IMR-90 (cell line): ENCODE data around the gene PTPRN2. TPM values are rescaled to one million over a fixed set of nuclear protein-coding genes. Genes with fewer than 3 reads are reported as not detected.

ENCODE experiments used
- ATAC-seq: fragments of 200-7000 bp; cut with Tn5 transposase; 2 replicates; pipeline ENCODE4 v1.9.1; 2020; ENCODE audit warnings: low read depth, mild to moderate bottlenecking, moderate library complexity
- BruUV-seq: library from RNA; stranded (reverse); fragments of 400-500 nt; replicated peaks from 2 replicates; lab custom pipeline; 2021; lab: Mats Ljungman, UMichigan
- CTCF ChIA-PET: fragments of 300-600 bp; formaldehyde crosslinking; extraction: SDS; loops from one replicate; lab custom pipeline; 2021; ENCODE audit warnings: antibody characterized with exemption; lab: Yijun Ruan, JAX
- POLR2A ChIA-PET: fragments of 300-600 bp; sonication (Branson Sonifier 250); formaldehyde crosslinking; loops from one replicate; lab custom pipeline; 2022; ENCODE audit warnings: antibody characterized with exemption; ENCODE audit not compliant: unreplicated experiment; lab: Charles Lee
- DNase-seq: peaks from one replicate; pipeline ENCODE4 v3.0.0; 2013
- H2AFZ ChIP-seq: replicated peaks from 2 replicates; pipeline ENCODE3; 2013; ENCODE audit warnings: low read length, mild to moderate bottlenecking; ENCODE audit not compliant: poor library complexity
- H2AK5ac ChIP-seq: 2 replicates; pipeline ENCODE4 v1.6.1; 2013; ENCODE audit warnings: low read depth, low read length, inconsistent platforms
- H2AK9ac ChIP-seq: replicated peaks from 2 replicates; pipeline ENCODE3; 2013; ENCODE audit warnings: mild to moderate bottlenecking, low read depth, low read length, moderate library complexity; ENCODE audit not compliant: poor library complexity
- H2BK120ac ChIP-seq: 2 replicates; pipeline ENCODE4 v1.6.1; 2013; ENCODE audit warnings: low read depth, low read length, inconsistent platforms
- H2BK15ac ChIP-seq: 3 replicates; pipeline ENCODE4 v1.6.1; 2013; ENCODE audit warnings: low read depth, low read length, inconsistent platforms
- H2BK20ac ChIP-seq: 2 replicates; pipeline ENCODE4 v1.6.1; 2013; ENCODE audit warnings: low read depth, mild to moderate bottlenecking, inconsistent platforms, low read length, moderate library complexity
- H2BK5ac ChIP-seq: 2 replicates; pipeline ENCODE4 v1.6.1; 2013; ENCODE audit warnings: mild to moderate bottlenecking, low read depth, low read length, inconsistent platforms; ENCODE audit not compliant: poor library complexity, severe bottlenecking
- H3K14ac ChIP-seq: replicated peaks from 2 replicates; pipeline ENCODE4 v1.6.1; 2013; ENCODE audit warnings: low read depth, low read length, inconsistent platforms
- H3K18ac ChIP-seq: 2 replicates; pipeline ENCODE4 v1.6.1; 2013; ENCODE audit warnings: low read depth, low read length, control low read depth
- H3K23ac ChIP-seq: 2 replicates; pipeline ENCODE4 v1.6.1; 2013; ENCODE audit warnings: low read depth, low read length, inconsistent platforms
- H3K27ac ChIP-seq: 2 replicates; pipeline ENCODE4 v1.5.1; 2013; ENCODE audit warnings: mild to moderate bottlenecking, control low read depth, low read length; ENCODE audit not compliant: insufficient read depth
- H3K27me3 ChIP-seq: 2 replicates; pipeline ENCODE4 v1.6.1; 2013; ENCODE audit warnings: low read length; ENCODE audit not compliant: control insufficient read depth, insufficient read depth
- H3K36me3 ChIP-seq: 2 replicates; pipeline ENCODE4 v1.6.1; 2013; ENCODE audit warnings: low read length, mixed read lengths; ENCODE audit not compliant: control insufficient read depth, insufficient read depth
- H3K4ac ChIP-seq: 2 replicates; pipeline ENCODE4 v1.6.1; 2013; ENCODE audit warnings: low read depth, low read length, inconsistent platforms
- H3K4me1 ChIP-seq: 2 replicates; pipeline ENCODE4 v1.6.1; 2013; ENCODE audit warnings: low read length, mixed read lengths; ENCODE audit not compliant: control insufficient read depth, insufficient read depth
- H3K4me2 ChIP-seq: 2 replicates; pipeline ENCODE4 v1.6.1; 2013; ENCODE audit warnings: low read depth, mild to moderate bottlenecking, control low read depth, low read length, moderate library complexity
- H3K4me3 ChIP-seq: 2 replicates; pipeline ENCODE4 v1.5.1; 2013; ENCODE audit warnings: low read depth, mild to moderate bottlenecking, control low read depth, low read length, moderate library complexity; ENCODE audit not compliant: insufficient read depth
- H3K56ac ChIP-seq: 2 replicates; pipeline ENCODE4 v1.6.1; 2013; ENCODE audit warnings: low read length, inconsistent platforms; ENCODE audit not compliant: insufficient read depth; ENCODE audit errors: extremely low read depth
- H3K79me1 ChIP-seq, 2 experiments: 2 replicates each; pipeline ENCODE4 v1.6.1; 2013; ENCODE audit warnings: low read length in 2 of 2, inconsistent platforms in 1 of 2, low read depth in 1 of 2
- H3K9ac ChIP-seq: 2 replicates; pipeline ENCODE4 v1.6.1; 2013; ENCODE audit warnings: low read depth, low read length, control low read depth
- H3K9me1 ChIP-seq: 2 replicates; pipeline ENCODE4 v1.6.1; 2013; ENCODE audit warnings: low read length, inconsistent platforms; ENCODE audit not compliant: insufficient read depth
- H3K9me3 ChIP-seq: 2 replicates; pipeline ENCODE4 v1.6.1; 2013; ENCODE audit warnings: low read length; ENCODE audit not compliant: control insufficient read depth, insufficient read depth
- H4K20me1 ChIP-seq: 2 replicates; pipeline ENCODE4 v1.6.1; 2013; ENCODE audit warnings: low read length, inconsistent platforms; ENCODE audit not compliant: insufficient read depth
- H4K5ac ChIP-seq: 2 replicates; pipeline ENCODE4 v1.6.1; 2013; ENCODE audit warnings: mild to moderate bottlenecking, low read depth, low read length, control low read depth
- H4K8ac ChIP-seq, 2 experiments: 2 replicates each; pipeline ENCODE4 v1.6.1; 2013; ENCODE audit warnings: low read depth in 2 of 2, low read length in 2 of 2, control low read depth in 1 of 2, inconsistent platforms in 1 of 2
- H4K91ac ChIP-seq: 2 replicates; pipeline ENCODE4 v1.6.1; 2013; ENCODE audit warnings: low read depth, low read length, inconsistent platforms; ENCODE audit not compliant: insufficient read depth
- BHLHE40 ChIP-seq: fragments of 150-350 bp; IDR thresholded peaks from 2 replicates; pipeline ENCODE4 v1.6.1; 2016; ENCODE audit warnings: mild to moderate bottlenecking, low read depth, low read length
- ELK1 ChIP-seq: fragments of 150-350 bp; IDR thresholded peaks from 2 replicates; pipeline ENCODE4 v1.6.1; 2016; ENCODE audit warnings: low read depth, mild to moderate bottlenecking, low read length, moderate library complexity, borderline replicate concordance
- POLR2A ChIP-seq: IDR thresholded peaks from 2 replicates; pipeline ENCODE4 v1.6.1; 2012; ENCODE audit warnings: mild to moderate bottlenecking, low read depth, low read length
- RCOR1 ChIP-seq: IDR thresholded peaks from 2 replicates; pipeline ENCODE4 v1.6.1; 2012; ENCODE audit warnings: mild to moderate bottlenecking, low read length, improper control_type of control experiment; ENCODE audit not compliant: insufficient replicate concordance
- RFX5 ChIP-seq: IDR thresholded peaks from 2 replicates; pipeline ENCODE4 v1.8.0; 2012; ENCODE audit warnings: low read depth, mild to moderate bottlenecking, low read length, moderate library complexity
- USF2 ChIP-seq: fragments of 150-350 bp; IDR thresholded peaks from 2 replicates; pipeline ENCODE4 v1.6.1; 2017; ENCODE audit warnings: mild to moderate bottlenecking, antibody characterized with exemption, low read length, low read depth
- WGBS, 2 experiments: methylation state at CpG; one replicate each; pipeline versions ENCODE4 v1.1.5 to v1.1.7; 2013; ENCODE audit warnings: missing lambda C conversion rate in 2 of 2; ENCODE audit not compliant: insufficient read length in 1 of 2; ENCODE audit errors: extremely low coverage in 2 of 2; 5-methylcytosine and 5-hydroxymethylcytosine counted together
- dilution Hi-C: fragments of 300-500 bp; cut with HindIII; formaldehyde crosslinking; loops from one replicate; pipeline ENCODE4 v1.14.3; 2018; ENCODE audit warnings: low sequenced_read_pairs; ENCODE audit not compliant: unreplicated experiment
- in situ Hi-C: fragments of 300-500 bp; cut with MboI; formaldehyde crosslinking; loops from 3 replicates; pipeline ENCODE4 v1.14.3; 2019; ENCODE audit warnings: low sequenced_read_pairs, inconsistent platforms, mixed read lengths
- intact Hi-C: fragments of 100-400 bp; cut with micrococcal nuclease; formaldehyde crosslinking; loops from 2 replicates; pipeline ENCODE4 v1.10.0; 2022
- polyA plus RNA-seq, 3 experiments: library from polyadenylated mRNA; depleted of rRNA; stranded (reverse); fragments of >200 nt; gene quantifications; 2 replicates each; pipeline ENCODE4 v1.2.3, GENCODE V29; 2012; ENCODE audit warnings: low replicate concordance in 1 of 3
- total RNA-seq: library from RNA; depleted of rRNA; stranded (reverse); fragments of >200 nt; gene quantifications from 2 replicates; pipeline ENCODE4 v1.2.3, GENCODE V29; 2012

The PTPRN2 gene
- total and polyA plus RNA-seq, 2 of the 4 experiments (the other 2 are of a cell fraction), result 0.03 TPM; not detected in 1

- Histone ChIP-seq H3K23ac (no peak overlapping the region), H3K4me1 (no peaks in the 10 kb centered on the region), H3K18ac (no peak overlapping the region), H3K79me1 (no peaks in the 10 kb centered on the region), H3K27me3 (no peaks in the 10 kb centered on the region), H3K4ac (no peak overlapping the region), H2AK9ac (no peak overlapping the region), H3K56ac (no peak overlapping the region), H2BK5ac (no peak overlapping the region), H3K9me1 (no peaks in the 10 kb centered on the region; the same call in 1 of the 2 replicates), H4K20me1 (no peaks in the 10 kb centered on the region), H3K4me2 (no peak overlapping the region), H2AK5ac (no peak overlapping the region), H3K36me3 (no peaks in the 10 kb centered on the region), H2BK20ac (no peak overlapping the region), H2BK120ac (no peak overlapping the region), H4K5ac (no peak overlapping the region), H3K9me3 (no peaks in the 10 kb centered on the region), H3K14ac (no peak overlapping the region), H2AFZ (no peak overlapping the region), H4K8ac (no peak overlapping the region), H3K27ac (no peak overlapping the region), H3K9ac (no peak overlapping the region), H4K91ac (no peak overlapping the region), H2BK15ac (no peak overlapping the region), H3K4me3 (no peak overlapping the region)
- no TSS peak for BruUV-seq
- in situ Hi-C loops (no loop called here), intact Hi-C loops (no loop called here), dilution Hi-C loops (no loop called here)
- WGBS, 2 experiments, result 100% methylated on average over 1 of the region's 7 CpGs; no CpG with 5 or more reads in 1 of the 2 experiments
- DNase-seq, result no peak
- CTCF ChIA-PET, result no interaction called here
- TF ChIP-seq BHLHE40 (no peak), POLR2A (no peak), ELK1 (no peak), RCOR1 (no peak), USF2 (no peak), RFX5 (no peak)
- no peak for ATAC-seq
- POLR2A ChIA-PET, result no interaction called here
Measured at GRCh38 chr7:158602041-158602440, 14.4 kb upstream of the PTPRN2 start.
